Raji (cell line): ENCODE results near the gene OR6J1.

Source experiments
- POLR2A ChIP-seq: IDR thresholded peaks from 2 replicates; pipeline ENCODE4 v1.6.1; 2011; ENCODE audit warnings: low read depth, low read length, control low read depth; ENCODE audit not compliant: insufficient read depth

OR6J1 gene

DNA sequence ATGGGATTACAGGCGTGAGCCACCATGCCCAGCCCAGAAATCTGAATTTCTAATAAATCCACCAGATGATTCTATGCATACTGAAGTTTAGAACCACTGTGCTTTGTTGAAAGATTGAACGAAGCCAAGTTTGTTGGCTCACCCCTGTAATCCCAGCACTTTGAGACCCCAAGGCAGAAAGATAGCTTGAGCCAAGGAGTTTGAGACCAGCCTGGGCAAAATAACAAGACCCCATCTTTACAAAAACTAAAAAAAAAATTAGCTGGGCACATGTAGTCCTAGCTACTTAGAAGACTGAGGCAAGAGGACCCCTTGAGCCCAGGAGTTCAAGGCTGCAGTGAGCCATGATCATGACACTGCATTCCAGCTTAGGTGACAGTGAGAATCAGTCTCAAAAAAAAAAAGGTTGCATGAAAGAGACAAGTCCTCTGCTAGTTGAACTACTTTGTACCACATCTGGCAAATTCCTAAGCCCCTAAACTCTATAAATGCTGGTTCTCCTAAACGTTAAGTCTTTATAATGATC is 47.7 kb downstream of the OR6J1 start:
- no peak for TF ChIP-seq POLR2A

DNA sequence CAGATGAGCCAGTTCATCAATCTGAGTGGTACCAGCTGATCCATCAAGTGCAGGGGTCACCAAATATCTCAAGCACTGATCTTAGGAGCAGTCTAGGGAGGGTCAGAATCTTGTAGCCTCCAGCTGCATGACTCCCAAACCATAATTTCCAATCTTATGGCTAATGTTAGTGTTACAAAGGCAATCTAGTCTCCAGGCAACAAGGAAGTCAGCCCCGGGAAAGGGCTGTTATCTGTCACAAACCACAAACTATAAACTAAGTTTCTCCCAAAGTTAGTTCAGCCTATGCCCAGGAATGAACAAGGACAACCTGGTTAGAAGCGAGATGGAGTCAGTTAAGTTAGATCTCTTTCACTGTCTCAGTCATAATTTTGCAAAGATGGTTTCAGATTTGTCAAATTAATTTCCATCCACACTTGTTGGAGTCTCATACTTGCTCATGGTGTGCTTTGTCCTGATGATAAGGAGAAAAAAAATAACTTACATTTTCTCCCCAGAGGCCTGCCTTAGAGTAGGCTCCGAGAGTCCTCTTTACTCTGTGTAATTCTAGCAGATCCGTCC is 49.9 kb downstream of the OR6J1 start:
- no peak for TF ChIP-seq POLR2A

DNA sequence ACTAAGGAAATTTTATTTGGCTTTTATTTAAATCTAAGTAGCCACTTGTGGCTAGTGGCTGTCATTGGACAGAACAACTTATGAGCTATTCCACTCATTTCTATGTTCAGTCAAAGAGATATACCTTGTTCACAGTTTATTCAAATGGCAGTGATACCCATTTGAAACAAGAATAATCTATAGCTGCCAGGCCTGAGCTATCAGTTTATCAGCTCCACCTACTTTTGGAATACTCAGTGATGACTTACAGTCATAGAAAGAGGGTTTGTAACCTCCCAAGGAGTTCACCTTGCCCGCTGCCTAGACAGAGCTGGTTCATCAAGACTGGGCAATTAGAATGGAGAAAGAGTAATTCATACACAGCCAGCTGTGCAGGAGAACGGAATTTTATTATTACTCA is 50.6 kb downstream of the OR6J1 start:
- no peak for TF ChIP-seq POLR2A

DNA sequence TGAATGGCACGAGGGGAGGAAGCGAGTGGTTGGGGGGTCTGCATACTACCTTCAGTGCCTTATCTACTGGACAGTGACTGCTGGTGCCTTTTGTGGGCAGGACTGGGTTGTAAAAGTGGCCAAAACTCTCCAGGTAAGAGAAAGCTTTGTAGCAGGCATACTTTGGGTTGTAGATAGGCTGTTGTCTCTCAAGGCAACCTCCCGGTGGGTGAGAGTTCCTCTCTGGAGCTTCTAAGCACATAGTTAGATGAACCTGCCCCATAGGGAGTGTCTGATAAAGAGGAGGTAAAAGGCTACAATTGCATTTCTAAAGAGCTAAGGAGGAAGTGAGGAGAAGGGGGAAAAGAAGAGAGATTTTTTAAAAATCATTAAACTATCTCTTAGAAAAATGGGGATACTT is 51.0 kb downstream of the OR6J1 start:
- TF ChIP-seq POLR2A, result no peak

DNA sequence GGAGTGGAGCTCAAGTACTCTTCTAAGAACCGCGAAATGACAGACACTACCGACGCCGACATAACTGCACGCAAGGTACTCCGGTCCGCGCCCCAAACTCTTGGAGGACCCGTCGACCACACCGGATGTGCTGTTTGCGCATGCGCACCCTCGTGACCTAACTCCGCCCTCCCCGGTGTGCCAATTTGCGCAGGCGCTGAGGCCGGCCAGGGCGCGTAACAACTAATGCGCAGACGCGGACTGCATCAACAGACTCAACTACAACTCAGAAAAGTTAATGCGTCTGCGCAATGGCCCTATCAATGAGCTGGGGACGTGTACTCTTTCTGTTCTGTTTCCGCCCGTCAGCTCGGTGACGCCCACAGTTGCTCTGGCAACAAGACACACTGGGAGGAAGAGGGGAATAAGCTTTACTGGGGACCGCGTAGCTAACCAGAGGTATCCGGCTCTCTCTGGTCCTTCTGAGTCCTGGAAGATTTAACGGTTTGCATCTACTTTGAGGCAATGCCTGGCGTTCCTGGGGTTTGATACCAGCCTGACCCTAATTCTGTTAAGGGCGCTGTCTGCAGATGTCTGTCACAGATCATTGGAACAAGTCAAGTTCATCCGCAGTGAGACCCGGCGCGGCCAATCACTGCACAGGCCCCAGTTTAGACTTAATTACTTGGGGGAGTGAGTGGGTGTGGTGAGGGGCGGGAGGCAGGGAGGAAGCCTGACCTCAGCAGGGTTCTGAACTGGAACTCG is 54.9 kb downstream of the OR6J1 start, which contains the start of gene DAD1:
TSS of gene DAD1 (minus strand) at position 129 of the 744 bp plus-strand sequence. CDS start at position 62, 67 bp downstream.
- TF ChIP-seq POLR2A, result peak; percentile 97

DNA sequence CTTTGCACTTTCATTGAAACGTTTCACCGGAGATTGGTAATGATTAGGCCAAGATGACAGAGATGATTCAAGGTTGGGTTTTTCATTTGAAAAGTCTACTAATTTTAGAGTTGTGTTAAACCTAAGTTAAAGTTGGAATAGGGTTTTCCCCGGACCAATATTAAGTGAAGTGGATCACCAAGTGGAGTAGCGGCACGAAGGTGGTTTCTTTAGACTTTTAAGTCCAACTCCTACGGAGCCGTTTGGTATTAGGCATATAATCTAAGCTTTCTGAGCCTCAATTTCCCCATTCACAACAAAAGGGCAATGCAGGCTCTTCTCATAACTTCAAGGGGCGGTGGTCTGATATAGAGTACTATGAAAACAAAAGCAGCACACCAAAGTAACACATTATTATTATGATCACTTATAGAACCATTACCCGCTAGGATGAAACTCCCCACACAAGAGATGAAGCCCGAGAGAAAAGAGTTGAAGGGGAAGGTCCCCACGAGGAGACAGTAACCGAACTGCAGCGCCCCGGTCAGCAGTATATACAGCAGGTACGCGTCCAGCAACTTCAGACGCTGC is 55.5 kb downstream of the OR6J1 start:
- no peak for TF ChIP-seq POLR2A

DNA sequence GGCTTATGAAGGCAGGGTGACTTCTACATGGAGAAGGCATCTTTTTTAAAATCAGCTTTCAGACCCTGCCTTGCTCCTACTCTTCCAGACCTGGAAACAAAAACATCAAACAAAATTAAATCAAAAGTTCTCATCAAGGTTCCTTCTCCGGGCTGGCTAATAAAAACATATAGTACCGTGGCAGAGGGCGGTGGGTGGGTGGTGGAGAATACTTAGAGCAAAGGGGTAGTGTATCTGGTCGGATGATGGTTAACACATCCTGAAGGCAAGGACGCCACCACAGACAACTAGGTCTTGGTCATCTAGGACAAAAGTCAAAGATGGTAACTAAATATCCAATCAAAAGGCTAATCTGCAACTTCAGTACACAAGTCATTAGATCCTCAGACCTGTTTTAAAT is 56.9 kb downstream of the OR6J1 start:
- no peak for TF ChIP-seq POLR2A

DNA sequence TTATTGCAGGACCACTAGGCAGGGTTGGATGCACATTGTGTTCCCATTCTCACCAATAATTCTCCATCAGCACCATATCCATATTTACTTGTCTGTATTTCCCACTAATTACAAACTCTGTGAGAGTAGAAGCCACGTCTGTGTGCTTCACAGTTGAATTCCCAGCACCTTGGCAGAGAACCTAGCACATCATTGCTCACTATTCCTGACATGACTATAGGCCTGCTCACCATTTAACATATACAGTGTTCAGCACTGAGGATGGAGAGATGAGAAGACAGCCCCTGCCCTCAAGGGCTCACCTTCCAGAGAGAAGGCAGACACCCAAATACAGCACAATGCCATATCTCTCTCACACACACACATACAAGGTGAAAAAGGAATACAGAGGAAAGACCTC is 60.2 kb downstream of the OR6J1 start:
- TF ChIP-seq POLR2A, result no peak
